ENCODE results near the gene SEZ6L.

Gene SEZ6L

GRCh38 chr22:26259510-26259909 lies 90.2 kb downstream of the SEZ6L start:
- DNase-seq, result no peak

DNA sequence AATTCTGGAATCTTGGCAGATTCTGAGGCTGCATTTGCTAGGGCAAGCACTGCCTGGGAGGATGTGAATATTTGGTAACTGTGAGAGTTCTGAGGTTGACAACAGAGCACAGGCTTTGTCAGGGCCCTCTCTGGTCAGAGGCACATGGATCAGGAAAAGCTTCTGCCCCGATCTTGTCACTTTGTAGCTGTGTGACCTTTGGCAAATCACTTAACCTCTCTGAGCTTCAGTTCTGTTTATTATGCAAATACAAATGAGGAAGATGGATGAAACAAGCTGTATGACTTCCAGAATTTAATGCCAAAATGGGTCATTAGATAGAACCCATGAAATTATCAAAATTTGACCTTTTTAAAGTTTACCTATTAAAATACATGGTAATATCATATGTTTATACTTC lies 94.9 kb downstream of the SEZ6L start:
- DNase-seq, result no peak

DNA sequence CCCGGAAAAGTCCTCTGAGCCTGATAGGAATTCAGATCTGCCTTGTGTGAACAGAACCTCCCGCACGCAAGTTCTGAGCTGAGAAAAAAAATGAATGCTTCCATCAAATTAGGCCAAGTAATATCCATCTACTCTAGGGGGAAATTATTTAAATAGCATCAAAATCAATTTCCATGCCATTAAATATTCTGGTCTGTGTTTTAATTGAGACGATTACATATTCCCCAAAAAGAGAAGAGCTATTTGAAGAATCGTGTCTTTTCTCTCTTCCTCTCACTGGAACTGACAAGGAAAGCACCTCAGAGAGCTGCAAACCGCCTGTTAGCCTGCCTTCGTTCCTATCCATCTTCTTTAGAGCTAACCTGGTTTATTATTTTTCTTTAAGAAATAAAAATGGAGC lies 96.0 kb downstream of the SEZ6L start:
- DNase-seq, result no peak

- DNase-seq, result no peak
These were observed 96.6 kb downstream of the SEZ6L start for GRCh38 chr22:26265909-26266308.

DNA sequence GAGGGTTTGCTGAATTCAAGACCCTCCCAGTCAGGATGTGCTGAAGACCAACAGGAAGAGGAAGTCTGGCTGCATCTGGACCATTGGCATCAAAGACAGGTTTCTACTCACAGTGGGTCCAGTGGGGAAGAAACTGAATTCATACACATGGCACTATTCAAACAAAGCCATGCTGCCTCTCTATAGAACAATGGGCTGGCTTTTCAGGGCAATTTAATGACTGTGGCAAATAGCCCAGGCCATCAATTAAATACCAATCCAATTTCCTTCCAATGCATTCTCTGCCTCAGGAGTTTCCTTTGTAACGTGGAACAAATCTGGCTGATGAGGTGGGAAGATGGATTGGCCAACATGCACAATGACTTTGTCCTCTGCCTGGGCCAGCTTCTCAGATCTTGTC lies 98.6 kb downstream of the SEZ6L start:
- DNase-seq, result no peak

DNA sequence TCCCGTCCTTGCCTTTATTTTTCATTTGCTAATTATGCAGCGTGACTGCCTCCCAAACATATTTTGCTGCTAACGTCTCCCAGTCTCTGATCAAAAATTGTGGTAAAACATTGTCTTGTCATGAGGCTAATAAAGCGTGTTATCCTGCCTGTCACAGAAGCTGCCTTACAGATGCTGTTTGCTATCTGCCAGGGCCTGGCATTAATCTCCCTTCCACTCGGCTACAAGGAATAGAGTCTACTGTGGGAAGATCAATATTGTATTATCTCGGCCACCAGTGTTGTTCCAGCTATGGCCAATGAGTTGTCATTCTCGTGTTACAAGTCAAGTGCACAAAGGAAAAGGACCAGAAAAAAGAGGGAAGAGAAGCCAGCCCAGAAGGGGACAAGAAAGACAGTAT lies 100.3 kb downstream of the SEZ6L start:
- DNase-seq, result no peak

DNA sequence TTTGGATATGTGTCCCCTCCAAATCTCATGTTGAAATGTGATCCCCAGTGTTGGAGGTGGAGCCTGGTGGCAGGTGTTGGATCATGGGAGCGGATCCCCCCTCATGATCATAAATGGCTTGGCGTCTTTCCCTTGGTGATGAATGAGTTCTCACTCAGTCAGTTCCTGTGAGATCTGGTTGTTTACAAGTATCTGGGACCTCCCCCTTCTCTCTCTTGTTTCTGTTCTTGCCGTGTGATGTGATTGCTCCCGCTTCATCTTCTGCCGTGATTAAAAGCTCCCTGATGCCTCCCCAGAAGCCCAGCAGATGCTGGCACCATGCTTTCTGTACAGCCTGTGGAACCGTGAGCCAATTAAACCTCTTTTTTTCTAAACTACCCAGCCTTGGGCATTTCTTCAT lies 102.2 kb downstream of the SEZ6L start:
- no peak for DNase-seq

- DNase-seq, result no peak
These were observed 103.9 kb downstream of the SEZ6L start for GRCh38 chr22:26273011-26273675.

GRCh38 chr22:26276529-26277160 lies 107.4 kb downstream of the SEZ6L start:
- no peak for DNase-seq

DNA sequence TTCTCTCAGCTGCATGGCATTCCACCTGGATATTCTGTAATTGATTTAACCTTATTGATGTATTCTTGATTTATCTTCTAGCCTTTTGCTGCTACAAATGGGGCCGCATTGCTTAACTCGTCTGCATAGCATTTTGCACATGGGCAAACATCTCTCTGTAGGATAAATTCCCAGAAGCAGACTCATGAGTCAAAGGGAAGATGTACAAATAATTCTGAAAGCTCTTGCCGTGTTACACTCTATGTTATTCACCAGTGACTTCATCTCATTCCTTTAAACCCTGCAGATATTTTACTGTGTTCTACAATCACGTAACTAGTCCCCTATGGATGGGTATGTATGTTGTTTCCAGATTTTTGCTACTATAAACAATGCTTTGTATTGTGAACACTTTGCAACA lies 112.7 kb downstream of the SEZ6L start:
- no peak for DNase-seq

GRCh38 chr22:26283330-26283729 lies 114.1 kb downstream of the SEZ6L start:
- no peak for DNase-seq

GRCh38 chr22:26285632-26286031 lies 116.4 kb downstream of the SEZ6L start:
- no peak for DNase-seq

- no peak for DNase-seq
These were observed 117.0 kb downstream of the SEZ6L start for GRCh38 chr22:26286091-26286820.

DNA sequence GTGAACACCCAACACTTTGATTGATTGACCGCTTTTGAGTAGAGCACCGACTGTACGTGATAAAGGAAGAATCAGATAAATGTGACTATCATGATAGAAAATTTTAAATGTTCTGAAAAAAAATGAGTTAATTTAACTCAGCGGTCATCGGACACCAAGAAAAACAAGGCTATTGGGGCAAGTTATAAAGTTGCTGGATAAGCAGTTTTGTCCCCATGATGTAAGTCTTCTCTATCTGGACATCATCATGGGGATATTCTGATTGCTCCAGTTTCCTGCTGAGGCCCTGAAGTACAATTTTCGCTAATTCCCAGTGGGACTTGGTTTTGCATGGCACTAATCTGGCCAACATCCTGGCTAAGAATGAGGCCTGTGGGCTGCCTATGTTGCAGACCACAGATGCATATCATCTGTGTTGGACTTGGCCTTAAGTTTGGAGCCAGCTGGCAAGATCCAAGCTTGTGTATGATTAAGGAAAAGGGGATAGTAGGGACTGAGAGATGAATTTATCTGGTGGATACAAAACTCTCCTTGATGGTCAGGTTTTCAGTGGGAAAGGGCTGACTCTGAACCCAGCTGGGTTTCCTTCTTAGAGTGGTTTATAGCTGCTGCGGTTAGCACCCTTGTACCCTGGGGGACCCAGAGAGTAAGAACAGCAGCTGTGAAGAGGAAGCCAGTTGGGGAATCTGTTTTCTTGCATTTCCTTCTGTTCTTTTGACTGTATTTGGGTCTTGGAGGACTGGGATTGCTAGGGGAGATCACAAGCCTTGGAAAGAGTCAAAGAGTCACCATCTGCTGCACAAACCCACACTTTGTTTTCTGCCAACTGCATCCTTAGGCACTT lies 118.3 kb downstream of the SEZ6L start:
- no peak for DNase-seq

- no peak for DNase-seq
These were observed 120.4 kb downstream of the SEZ6L start for GRCh38 chr22:26289611-26290101.

DNA sequence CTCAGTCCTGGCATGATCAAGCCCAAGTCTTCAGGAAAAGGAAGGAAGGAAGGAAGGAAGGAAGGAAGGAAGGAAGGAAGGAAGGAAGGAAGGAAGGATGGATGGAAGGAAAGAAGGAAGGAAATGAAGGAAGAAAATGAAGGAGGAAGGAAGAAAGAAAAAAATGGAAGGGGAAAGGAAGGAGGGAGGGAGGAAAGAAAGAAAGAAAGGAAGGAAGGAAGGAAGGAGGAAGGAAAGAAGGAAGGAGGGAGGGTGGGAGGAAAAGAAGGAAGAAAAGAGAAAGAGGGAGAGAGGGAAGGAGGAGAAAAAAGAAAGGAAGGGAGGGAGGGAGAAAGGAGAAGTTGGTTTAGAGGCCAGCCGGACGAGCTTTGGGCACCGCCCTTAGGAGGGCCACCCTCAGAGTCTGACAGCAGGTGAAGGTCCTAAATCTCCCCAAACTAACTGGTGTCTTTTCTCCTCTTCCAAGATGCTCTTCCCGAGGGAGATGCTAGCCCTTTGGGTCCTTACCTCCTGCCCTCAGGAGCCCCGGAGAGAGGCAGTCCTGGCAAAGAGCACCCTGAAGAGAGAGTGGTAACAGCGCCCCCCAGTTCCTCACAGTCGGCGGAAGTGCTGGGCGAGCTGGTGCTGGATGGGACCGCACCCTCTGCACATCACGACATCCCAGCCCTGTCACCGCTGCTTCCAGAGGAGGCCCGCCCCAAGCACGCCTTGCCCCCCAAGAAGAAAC lies 122.8 kb downstream of the SEZ6L start:
- no peak for DNase-seq

DNA sequence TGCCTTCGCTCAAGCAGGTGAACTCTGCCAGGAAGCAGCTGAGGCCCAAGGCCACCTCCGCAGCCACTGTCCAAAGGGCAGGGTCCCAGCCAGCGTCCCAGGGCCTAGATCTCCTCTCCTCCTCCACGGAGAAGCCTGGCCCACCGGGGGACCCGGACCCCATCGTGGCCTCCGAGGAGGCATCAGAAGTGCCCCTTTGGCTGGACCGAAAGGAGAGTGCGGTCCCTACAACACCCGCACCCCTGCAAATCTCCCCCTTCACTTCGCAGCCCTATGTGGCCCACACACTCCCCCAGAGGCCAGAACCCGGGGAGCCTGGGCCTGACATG lies 123.4 kb downstream of the SEZ6L start:
- DNase-seq, result no peak

DNA sequence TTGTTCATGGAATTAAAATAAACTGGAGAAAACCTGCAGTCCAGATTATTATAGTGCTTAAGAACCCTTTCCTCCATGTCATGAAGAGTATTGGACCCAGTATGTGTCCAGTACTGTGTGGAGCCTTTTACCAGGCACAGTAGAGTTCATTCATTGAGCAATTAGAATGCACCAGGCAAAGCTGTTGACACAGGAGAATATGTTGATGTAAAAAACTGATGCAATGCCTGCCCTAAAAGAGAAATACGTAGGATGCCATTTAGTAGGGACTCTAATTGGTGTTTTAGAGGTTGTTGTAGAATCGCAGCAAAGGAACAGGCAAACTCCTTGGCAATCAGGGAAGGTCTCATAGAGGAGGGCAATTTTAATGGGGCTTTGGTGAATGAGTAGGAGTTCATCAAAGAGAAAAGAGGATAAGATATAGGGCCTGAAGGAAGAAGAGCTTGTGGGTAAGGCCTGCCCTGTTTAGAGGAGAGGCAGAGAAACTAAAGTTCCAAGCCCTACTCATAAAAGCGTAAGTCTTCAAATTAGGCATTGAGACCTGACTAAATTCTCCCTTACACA lies 126.4 kb downstream of the SEZ6L start:
- no peak for DNase-seq

DNA sequence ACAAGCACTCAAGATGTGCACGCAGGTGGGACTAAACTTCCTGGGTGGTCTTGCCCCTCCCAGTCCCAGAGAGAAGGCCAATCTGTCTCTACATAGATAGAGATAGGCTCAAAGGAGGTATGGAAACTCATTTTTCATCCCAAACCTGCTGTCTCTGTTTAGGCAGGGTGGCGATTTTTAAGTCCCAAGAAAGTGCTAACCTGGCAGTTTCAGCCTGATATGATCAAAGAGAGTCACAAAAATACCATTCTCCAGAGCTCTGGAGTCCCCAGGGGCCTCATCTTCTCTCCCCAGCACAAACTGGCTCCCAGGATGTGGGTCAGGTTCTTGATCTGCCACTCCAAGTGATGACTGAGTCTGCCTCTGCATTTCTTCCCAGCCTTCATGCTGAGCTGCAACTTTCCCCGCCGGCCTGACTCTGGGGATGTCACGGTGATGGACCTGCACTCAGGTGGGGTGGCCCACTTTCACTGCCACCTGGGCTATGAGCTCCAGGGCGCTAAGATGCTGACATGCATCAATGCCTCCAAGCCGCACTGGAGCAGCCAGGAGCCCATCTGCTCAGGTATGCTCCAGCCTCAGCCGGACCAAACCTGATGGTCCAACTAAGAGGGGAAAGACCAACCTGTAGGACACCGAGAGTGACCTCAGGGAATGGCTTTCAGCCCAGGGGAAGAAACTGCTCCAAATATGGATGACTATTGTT lies 129.5 kb downstream of the SEZ6L start:
- no peak for DNase-seq

GRCh38 chr22:26302726-26303125 lies 133.5 kb downstream of the SEZ6L start:
- no peak for DNase-seq

DNA sequence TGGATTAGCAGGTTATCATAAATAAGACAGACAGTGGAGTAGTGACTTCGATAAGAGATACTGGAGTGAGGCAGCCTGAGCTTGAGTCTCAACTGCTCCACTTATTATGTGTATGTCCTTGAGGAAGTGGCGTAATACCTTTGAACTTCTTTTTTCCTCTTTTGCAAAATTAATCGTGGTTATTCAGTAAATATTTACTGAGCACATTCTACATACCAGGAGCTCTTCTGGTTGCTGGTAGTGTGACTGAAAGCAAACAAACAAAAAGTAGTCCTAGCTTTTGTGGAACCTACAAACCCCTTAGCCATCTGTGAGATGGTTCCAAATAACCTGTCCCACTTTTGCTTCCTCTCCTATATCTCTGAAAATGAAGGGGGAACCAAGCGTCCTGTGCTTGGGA lies 134.2 kb downstream of the SEZ6L start:
- DNase-seq, result no peak

GRCh38 chr22:26304730-26305129 lies 135.5 kb downstream of the SEZ6L start:
- no peak for DNase-seq

Measured in activated CD4-positive, CD25-positive, alpha-beta regulatory T cell (primary cell).